Posterior vena cava (tissue), 2 donors: Measurements from ENCODE around the gene KCNQ1. TPM values are rescaled to one million over a fixed set of nuclear protein-coding genes. Genes with fewer than 3 reads are reported as not detected.

Experiments
- DNase-seq: peaks from one replicate; pipeline ENCODE4 v3.0.0-alpha.2; 2020; ENCODE audit warnings: low spot score
- intact Hi-C, 2 donors: fragments of 100-400 bp; cut with DNase I; formaldehyde crosslinking; loops; one replicate each; pipeline versions ENCODE4 v1.14.1 to v1.14.2; 2022 to 2023
- total RNA-seq, 2 donors: library from RNA; stranded (reverse); fragmentation: NEBNext Ultra II Directional; extraction: Animal tissue kit (Norgen Biotek cat#: 25700); gene quantifications; one replicate each; pipeline ENCODE4 v1.2.1, GENCODE V29; 2021
- donor health status: DM: yes; HTN: yes; CAD: no.
- donor health status: DM: yes; HTN: yes; CAD: no.

The KCNQ1 gene
- total RNA-seq, 2 donors from 2014 or later, result 4.7 to 7.2 TPM

DNA sequence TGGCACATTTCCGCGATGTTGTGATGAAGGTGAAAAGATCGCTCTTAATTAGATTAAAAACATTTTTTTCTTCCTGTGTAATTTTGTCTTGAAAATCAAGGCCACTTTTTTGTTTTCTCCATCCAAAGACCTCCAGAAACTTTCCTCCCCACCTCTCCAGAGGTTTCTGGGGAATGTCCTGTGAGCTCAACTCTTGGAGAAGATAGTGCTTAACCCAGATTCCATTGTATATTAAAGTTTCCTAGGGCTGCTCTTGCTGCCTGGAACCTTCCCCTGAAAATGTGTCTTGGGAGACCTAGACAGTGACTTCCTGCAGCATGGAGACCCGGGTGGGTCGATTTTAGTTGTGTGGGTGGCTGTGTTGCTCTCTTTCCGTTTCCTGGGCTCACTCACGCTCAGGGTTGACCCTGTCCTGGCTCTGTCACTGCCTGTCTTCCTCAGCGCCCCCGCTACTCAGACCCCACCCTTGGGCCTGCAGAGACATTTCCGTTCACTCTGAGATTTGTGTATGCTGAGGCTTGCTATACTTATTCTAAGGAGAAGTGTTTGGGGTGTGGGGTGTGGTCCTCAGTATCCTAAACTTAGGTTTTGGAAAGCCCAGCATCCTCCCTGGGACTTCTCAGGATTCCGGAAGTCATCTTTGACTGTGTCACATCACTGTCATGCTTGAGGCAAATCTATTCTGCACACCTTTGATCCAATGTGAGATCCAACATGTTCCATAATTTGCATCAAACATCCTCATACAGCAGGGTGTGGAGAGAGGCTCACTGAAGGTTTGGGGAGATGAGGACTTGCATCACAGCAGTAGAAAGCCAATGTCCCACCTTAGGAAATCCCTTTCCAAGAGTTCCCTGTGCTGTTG lies 207.8 kb downstream of the KCNQ1 start:
- DNase-seq, result no peak
- intact Hi-C loops, result no loop called here

DNA sequence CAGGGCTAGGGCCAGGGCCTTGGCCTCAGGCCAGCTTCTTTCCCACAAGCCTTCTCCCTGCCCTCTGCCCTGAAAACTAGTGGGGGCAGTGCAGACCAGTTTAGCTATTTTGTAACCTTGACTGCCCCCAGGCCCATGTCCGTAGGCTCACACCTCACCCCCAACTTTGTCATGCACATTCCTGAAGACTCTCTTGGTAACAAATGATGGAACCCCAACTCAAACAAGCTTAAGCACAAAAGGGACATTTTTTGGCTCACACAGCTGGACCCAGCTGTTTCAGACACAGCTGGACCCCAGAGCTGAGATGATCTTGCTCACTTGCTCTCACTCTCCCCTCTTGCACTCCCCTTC lies 208.4 kb downstream of the KCNQ1 start:
- DNase-seq, result no peak
- intact Hi-C loops, result no loop called here

DNA sequence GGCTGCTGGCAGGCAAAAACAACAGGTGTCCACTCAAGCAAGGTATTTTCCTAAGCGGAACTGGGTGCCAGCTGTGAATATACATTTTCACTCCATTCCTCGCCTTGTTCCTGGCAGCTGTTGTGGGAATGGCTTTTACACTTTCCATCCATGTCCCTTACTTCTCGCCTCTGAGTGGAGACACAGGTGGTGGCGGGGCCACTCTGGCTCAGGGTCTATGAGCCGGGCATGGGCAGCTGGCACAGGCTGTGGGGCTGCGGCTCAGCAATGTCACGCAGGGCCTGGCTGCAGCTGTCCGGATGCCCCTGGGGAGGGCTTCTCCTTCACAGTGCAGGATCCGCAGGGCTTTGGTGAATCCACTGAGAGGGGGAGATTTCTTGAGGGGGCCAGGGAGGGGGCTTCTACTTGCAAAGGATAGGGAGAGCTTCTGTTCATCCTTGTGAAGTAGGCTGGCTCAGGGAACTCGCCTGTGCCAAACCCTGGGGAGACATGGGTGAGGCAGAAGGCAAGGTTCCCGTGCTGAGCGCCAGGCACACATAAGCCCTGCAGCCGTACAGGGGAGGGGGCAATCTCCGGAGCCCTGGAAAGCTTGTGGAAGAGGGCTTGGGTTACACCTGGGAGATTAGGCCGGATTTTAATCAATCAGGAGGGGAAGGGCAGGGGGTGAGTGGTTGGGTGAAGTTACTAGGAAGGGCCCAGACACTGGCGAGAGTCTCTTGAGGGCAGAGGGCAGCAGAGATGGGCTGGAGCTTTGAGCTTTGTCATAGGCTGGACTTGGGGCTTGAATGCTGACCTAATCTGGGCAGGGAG lies 209.3 kb downstream of the KCNQ1 start:
- DNase-seq, result no peak
- intact Hi-C loops, result no loop called here

DNA sequence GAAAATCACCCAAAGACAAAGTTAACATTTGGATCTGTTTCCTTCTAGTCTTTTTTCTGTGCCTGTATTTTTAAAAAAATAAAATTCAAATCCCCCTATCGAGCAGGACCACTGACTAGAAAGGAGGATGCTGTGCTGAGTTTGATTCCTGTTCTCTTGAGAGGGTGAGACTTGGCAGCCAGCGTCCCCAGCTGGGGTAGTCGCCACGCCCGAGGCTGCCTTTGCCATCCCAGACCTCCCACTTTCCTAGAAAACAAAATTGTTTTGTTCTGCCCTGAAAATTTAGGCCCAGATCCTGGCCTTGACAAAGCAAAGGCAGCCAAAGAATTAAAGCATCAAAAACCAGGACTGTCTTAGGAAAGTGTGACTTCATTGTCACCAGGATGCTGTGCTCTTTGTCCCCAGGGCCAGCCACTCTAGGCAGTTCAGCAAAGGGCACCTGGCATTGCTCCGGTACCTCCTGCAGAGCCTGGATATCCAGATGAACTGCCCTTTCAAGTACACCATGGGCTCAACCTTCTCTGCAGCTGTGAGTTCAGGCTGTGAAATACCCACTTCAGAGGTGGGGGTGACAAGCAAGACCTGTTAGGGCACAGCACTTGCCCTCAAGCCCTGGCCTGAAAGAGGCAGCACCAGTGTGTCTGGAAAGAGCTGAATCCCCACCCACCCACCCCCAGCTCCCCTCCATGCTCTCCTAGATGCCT lies 210.4 kb downstream of the KCNQ1 start:
- no peak for DNase-seq
- intact Hi-C loops, result no loop called here

DNA sequence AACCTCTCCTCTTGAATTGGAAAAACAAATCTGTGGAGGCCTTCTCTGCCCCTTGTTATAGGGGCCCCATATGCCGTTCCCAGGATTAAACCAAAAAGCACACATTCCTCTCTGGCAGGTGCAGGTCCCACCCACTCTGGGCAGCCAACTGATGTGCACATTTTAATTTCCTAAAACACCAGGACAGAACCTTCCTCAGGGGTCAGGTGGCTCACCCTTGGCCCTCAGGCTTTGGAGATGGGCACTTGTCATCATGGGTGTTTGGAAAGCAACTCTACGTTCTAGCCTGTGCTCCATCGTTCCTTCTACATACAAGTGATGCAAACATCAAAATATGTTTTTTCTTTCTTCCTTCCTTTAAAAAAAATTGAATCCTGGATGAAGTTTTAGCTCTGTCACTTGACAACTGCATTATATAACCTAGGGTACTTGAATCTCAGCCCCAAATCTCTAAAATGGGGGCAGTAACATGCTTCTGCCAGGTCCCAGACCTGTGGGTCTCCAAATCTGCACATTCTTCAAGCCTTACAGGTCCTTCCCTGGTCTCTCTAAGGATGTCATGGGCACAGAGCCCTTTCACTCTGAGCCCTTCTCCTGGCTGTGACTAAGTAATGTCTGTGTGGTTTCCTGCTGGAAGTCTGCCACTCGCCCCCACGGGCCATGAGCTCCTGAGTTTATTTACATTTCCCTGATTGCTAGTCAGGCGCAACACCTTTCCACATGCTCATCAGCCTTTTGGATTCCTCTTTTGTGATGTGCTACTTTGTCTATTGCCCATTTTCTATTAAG lies 211.2 kb downstream of the KCNQ1 start:
- intact Hi-C loops, result no loop called here
- no peak for DNase-seq

DNA sequence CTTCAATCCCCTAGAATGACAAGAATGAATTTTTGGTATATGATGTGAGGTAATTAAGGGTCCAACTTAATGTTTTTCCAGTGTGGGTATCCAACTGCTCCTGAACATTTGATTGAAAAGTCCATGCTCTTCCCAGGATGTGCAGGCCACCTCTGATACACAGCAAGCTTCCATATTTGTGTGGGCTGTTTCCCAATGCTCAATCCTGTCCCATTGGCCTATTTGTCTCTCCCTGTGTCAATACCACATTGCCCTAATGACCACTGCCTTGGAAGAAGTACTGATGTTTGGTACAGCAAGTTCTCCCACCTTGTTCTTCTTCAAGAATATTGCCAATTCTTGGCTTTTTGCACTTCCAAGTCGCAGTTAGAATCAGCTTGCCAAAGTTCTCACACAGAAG lies 212.1 kb downstream of the KCNQ1 start:
- intact Hi-C loops, result no loop called here
- no peak for DNase-seq

DNA sequence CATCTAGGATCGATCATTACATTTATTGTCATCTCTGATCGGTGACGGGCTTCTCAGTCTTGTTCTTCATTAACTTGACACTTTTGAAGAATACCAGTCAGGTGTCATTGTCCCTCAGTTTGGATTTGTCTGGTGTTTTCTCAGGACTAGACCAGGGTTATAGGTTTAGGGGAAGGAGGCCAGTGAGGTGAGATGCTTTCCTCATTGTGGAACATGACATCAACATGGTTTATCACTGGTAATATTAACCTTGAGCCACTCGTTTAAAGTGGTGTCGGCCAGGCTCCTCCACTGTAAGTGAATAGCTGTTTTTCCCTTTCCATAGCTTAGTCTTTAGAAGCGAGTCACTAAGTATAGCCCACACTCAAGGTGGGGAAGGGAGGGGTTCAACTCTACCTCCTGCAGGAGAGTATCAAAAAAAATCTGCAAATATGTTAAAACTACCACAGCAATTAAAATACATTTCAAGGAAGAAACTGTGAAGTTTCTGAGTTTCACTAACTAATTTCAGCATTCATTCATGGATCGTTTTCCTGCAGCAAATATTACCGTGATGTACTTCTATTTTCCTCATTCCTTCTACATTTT lies 213.0 kb downstream of the KCNQ1 start:
- DNase-seq, result no peak
- intact Hi-C loops, result no loop called here

DNA sequence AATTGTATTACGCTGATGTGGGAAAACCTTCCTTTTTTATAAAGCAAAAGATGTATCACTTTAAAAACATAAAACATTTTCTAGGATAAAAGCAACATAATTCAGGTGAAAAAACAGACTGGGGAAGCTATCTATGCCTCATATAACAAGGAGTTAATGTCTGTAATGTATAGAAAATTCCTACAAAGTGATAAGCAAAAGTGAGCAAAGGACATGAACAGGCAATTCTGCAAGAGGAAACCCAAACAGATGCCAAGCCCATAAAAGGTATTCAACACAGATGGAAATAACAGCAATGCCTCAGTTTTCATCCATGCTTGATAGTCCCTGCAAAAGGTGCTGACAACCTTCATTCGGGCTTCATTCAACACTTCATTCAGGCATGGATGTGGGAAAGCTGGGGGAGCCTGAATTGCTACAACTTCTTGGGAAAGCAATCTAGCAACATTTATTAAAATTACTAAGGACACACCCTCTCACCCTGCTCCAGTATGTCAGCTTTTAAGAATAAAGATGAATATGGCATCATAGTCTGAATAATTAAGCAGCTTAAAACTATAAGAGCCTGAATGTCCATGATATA lies 215.6 kb downstream of the KCNQ1 start:
- no peak for DNase-seq
- intact Hi-C loops, result no loop called here

DNA sequence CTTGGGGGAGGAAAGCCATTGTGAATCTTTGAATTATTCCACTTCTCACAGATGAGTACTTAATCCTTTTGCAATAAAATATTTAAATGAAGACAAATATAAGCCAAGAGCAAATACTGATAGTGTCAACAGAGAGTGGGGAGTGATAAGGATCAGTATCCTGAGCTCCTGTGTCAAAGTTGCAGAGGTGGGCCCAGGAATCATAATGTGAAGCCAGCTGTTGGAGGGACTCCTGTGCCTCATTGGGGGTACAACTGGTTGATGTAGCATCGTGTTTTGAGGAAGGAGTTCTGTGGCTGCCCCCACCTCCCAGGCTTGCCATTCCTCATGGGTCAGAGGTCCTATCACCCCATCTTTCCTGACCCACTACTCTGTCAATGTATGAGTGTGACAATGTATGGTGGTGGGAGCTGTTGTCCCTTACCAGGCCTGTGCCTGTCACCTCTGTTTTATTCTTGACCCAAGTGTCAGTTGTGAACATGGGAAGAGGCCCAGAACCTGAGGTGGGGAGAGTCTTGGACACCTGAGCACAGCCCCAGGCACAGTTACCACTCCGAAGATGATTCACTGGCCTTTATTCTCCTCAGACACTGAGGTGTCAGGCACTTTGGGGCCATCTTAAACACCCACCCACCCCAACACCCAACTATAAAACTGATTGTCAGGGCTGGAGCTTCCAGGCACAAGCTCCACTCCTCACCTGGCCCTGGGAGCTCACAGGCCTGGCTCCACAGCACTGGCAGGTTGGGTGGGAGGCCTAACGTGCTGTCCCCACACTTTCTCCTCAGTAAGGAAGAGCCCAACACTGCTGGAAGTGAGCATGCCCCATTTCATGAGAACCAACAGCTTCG lies 216.6 kb downstream of the KCNQ1 start:
- DNase-seq, result no peak
- intact Hi-C loops, result no loop called here

DNA sequence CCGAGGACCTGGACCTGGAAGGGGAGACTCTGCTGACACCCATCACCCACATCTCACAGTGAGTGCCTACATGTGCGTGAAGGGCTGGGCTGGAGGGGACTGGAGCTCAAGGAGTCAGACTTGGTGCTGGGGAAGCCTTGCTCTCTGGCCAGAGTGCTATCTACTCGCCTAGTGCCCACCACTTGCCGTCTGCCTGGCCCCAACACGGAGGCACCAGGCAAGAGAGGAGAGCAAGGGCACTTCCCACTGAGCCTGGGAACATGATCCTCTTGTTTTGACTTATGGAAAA lies 217.2 kb downstream of the KCNQ1 start:
- no peak for DNase-seq
- intact Hi-C loops, result no loop called here

DNA sequence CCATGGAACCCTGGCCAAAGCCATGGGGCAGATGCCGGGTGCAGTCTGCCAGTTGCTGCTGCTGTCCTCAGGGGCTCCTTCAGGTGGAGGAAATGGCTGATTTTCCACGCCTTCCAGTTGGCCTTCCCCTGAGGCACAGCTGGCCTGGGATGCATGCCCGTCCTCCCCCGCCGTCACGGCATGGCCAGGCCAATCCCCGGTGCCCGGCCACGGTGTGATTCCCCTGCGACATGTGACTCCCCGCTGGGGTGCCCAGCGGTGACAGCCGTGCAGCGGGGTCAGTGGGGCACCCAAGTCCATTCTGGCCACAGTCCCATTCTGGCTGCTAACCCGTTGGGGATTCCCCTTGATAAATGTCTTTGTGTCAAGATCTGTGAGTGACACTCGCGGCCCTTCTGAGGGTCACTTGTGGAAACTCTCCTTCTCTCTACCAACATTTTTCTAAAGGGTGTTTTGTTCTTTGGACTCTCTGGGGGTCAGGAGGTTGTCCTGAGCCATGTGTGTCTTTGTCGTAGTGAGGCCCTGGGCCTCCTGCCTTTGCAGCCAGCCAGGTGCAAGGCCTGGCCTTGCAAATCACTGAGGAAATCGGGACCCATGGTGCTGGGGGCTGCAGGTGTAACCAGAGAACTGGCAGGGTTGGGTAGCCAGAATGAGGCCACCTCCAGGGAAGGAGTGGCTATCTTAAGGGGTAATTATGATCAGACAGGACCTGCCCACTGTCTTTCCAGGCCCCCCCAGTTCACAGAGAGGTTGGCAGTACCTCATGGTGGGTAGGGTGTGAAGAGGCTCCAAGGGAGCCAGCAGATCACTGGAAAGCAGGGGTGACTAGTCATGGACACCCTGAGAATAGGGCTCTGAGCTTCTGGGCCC lies 217.9 kb downstream of the KCNQ1 start:
- no peak for DNase-seq
- intact Hi-C loops, result no loop called here

DNA sequence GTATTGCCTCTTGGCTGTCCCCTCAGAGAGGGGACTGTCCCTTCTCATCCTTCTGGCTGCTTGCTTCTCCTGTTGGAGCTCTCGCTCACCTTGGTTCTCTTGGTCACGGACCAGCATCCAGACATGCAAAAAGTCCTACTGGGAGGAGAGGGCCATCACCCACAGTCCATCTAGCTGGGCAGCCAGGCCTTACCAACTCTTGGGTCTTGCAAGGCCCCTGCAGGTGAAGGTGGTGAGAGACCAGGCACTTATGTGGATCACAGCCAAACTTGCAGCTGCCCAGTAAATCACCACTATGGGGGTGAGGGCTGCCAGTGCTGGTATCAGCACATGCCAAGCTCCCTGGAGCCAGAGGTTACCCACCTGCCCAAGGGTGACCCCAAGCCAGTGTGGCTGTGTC lies 218.7 kb downstream of the KCNQ1 start:
- no peak for DNase-seq
- intact Hi-C loops, result no loop called here

DNA sequence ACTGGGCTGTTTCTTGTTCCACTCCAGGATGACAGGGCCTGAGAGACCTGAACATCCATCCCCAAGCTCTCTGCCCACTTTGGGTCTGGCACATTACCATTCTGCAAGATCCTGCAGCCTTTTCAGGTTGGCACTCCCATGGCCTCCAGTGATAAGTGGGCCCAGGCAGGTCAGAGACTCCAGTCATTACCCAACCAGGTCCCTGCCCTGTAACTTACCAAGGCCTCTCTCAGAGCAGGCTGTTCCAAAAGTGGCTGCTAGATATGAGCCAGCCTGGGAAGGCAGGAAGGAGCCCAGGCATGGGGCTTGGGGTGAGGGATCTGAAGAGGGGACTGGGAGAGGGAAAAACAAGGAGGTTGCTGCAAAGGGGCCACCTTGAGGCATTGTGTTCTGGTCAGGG lies 219.1 kb downstream of the KCNQ1 start:
- intact Hi-C loops, result no loop called here

DNA sequence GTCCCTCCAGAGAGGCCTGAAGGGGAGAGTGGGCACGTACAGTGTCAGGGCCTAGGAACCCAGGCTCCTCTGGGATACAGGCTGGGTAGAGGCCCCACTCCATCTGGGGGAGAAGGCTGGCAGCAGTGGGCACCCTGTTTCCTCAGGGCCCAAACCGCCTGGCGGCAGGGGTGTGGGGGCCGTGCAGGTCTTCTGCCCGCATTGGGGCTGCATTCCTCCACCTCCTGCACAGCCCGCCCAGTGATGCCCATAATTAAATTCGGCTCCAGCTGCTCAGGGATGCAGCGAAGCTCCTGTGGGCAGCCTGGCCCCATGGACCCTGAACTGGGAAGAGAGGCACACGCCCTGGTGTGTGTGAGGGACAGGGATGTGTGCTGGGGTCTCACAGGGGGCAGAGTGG lies 219.6 kb downstream of the KCNQ1 start:
- DNase-seq, result peak; percentile 37
- intact Hi-C loops, result no loop called here

More for the DNA sequence above, 219.1 kb downstream of the KCNQ1 start:
- DNase-seq, result no peak

DNA sequence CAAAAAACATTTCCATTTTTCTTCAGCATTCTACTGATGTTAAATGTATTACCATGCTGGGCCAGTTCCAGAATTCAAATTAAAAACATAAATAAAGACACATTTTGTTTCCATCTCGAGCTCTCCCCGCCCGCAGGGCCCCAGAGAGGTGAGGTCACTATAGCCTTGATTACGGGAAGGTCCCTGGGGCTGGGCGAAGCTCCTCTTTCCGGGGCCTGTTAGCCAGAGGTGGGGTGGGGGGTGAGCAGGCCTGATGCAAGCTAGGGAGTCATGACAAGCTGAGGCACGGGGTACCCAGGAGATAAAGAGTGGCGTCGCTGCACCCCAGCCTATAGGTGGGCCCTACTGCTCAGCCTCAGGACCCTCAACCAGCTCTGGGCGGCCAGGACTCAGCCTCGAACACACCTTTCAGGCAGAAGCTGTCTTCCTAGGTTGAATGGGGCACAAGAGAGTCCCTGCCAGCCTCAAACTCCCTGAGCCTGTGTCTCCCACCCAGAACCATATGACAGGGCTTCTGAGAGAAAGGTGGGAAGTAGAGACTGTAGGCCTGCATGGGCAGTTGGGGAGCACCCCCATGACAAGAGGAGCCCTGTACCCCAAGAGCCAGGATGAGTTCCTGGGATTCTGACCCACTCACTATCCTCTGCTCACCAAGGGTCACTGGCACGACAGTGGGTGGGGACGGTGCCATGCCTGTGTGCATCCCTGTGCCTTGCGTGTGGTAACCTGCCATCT lies 220.2 kb downstream of the KCNQ1 start:
- intact Hi-C loops, result no loop called here
- DNase-seq, result peak; percentile 73
